ENCODE measurements around the gene STK32B. TPM values are rescaled to one million over a fixed set of nuclear protein-coding genes. Genes with fewer than 3 reads are reported as not detected.

STK32B gene
- total RNA-seq, 4 donors from 2014 or later, result 3.0 to 33.8 (median 4.3) TPM

DNA sequence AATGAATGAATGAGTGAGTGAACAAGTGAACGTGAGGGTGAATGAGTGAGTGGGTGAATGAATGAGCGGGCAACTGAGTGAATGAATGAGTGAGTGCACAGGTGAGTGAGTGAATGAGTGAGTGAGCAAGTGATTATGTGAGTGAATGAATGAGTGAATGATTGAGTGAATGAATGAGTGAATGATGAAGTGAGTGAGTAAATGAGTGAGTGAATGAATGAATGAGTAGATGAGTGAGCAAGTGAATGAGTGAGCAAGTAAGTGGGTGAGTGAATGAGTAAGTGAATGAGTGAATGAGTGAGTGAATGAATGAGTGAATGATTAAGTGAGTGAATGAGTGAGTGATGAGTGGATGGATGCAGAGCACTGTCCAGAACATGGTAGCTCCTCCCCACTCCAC is 205.8 kb downstream of the STK32B start:
- H3K27me3 ChIP-seq, result no peaks in the 10 kb centered on the region
- intact Hi-C loops (cut with DNase I; ENCODE audit: low total_unique reads), result no loop called here
- DNase-seq, result no peak
- TF ChIP-seq POLR2A (IDR thresholded peaks at IDR 0.05) (no peak), CTCF (IDR thresholded peaks at IDR 0.05) (no peak)
- no peak overlapping the region for H3K27ac ChIP-seq
- no peak overlapping the region for H3K4me3 ChIP-seq
- no peaks in the 10 kb centered on the region for H3K4me1 ChIP-seq
- no peaks in the 10 kb centered on the region for H3K9me3 ChIP-seq
- H3K36me3 ChIP-seq, result no peaks in the 10 kb centered on the region

DNA sequence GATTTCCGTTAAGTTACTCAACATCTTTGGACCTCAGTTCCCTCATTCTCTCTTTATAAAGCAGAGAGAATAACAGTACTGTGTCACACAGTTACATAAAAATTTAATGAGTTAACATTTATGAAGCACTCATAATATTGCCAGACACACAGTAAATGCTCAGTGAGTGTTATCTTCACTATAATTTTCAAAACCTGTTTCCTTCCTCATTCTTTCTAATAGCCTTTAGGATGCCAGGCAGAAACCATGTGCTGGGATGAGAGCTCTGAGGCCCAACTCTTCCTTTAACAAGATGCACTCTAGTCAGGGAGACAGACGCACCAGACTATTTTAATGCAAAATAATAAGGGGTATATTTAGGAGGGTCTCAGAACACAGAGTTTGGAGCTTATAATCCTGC is 208.2 kb downstream of the STK32B start:
- H3K4me3 ChIP-seq, result no peak overlapping the region
- TF ChIP-seq CTCF (IDR thresholded peaks at IDR 0.05) (no peak), POLR2A (IDR thresholded peaks at IDR 0.05) (no peak)
- no peaks in the 10 kb centered on the region for H3K36me3 ChIP-seq
- intact Hi-C loops (cut with DNase I; ENCODE audit: low total_unique reads), result no loop called here
- H3K9me3 ChIP-seq, result no peaks in the 10 kb centered on the region
- no peak overlapping the region for H3K27ac ChIP-seq
- no peaks in the 10 kb centered on the region for H3K27me3 ChIP-seq
- DNase-seq, result no peak
- no peaks in the 10 kb centered on the region for H3K4me1 ChIP-seq

GRCh38 chr4:5260121-5260520 is 208.8 kb downstream of the STK32B start:
- Histone ChIP-seq H3K27me3 (no peaks in the 10 kb centered on the region), H3K36me3 (no peaks in the 10 kb centered on the region), H3K4me1 (no peaks in the 10 kb centered on the region), H3K4me3 (no peak overlapping the region), H3K9me3 (no peaks in the 10 kb centered on the region), H3K27ac (no peak overlapping the region)
- no peak for DNase-seq
- TF ChIP-seq POLR2A (IDR thresholded peaks at IDR 0.05) (no peak), CTCF (IDR thresholded peaks at IDR 0.05) (no peak)
- intact Hi-C loops (cut with DNase I; ENCODE audit: low total_unique reads), result no loop called here

- H3K9me3 ChIP-seq, result no peaks in the 10 kb centered on the region
- H3K27me3 ChIP-seq, result no peaks in the 10 kb centered on the region
- no peaks in the 10 kb centered on the region for H3K4me1 ChIP-seq
- intact Hi-C loops (cut with DNase I; ENCODE audit: low total_unique reads), result no loop called here
- H3K36me3 ChIP-seq, result no peaks in the 10 kb centered on the region
- TF ChIP-seq POLR2A (IDR thresholded peaks at IDR 0.05), result no peak
- TF ChIP-seq CTCF (IDR thresholded peaks at IDR 0.05), result no peak
- H3K4me3 ChIP-seq, result no peak overlapping the region
- DNase-seq, result no peak
- no peak overlapping the region for H3K27ac ChIP-seq
Observed at GRCh38 chr4:5261866-5262265, 210.6 kb downstream of the STK32B start.

- Histone ChIP-seq H3K4me1 (no peaks in the 10 kb centered on the region), H3K27me3 (no peaks in the 10 kb centered on the region), H3K27ac (no peak overlapping the region), H3K9me3 (no peaks in the 10 kb centered on the region), H3K4me3 (no peak overlapping the region), H3K36me3 (no peaks in the 10 kb centered on the region)
- intact Hi-C loops (cut with DNase I; ENCODE audit: low total_unique reads), result no loop called here
- TF ChIP-seq CTCF (IDR thresholded peaks at IDR 0.05) (no peak), POLR2A (IDR thresholded peaks at IDR 0.05) (no peak)
- DNase-seq, result no peak
Observed at GRCh38 chr4:5266991-5267390, 215.7 kb downstream of the STK32B start.
